Heart left ventricle (tissue), 13 donors: ENCODE data around the gene GPR32.
"Not testable (repeated sequence)": the region's sequence is repeated elsewhere in the genome, so short reads cannot be mapped to it uniquely, and the experiment has no call there.

Source experiments
- POLR2A ChIP-seq, 2 donors: fragments of 450-650 bp; IDR thresholded peaks; one replicate each; pipeline ENCODE4 v1.6.1; 2017; ENCODE audit warnings: antibody characterized with exemption in 2 of 2, mild to moderate bottlenecking in 2 of 2, moderate library complexity in 2 of 2
- TF ChIP-seq, protein P1 (sequence below), 12 donors: fragments of 200-600 bp; sonication (generic) in 4 of 12; IDR thresholded peaks; one replicate each; pipeline versions ENCODE4 v1.5.0 to v1.8.0; 2018 to 2022; ENCODE audit warnings: antibody characterized with exemption in 12 of 12, mild to moderate bottlenecking in 5 of 12
- donor health status: ischemic (EF 13 %, LVEDD 7.1; RV severe dilation, severe dysfunction).
- donor health status: DM: no; HTN: yes; CAD: no.
- donor health status: DM: no; HTN: no; CAD: no.
- donor health status: ischemic (EF 25% LVEDD 6.9; RV normal size, moderate dysfunction).
- donor health status: ischemic (EF 25% LVEDD 5.7; RV mildly dilated, moderate dysfunction).
- donor health status: ischemic (EF 35%, LVEDD 5.7; RV mildly dilated, moderate dysfunction).
- donor health status: nonischemic (EF 11% LVEDD 7.7; RV severe dilation, severe dysfunction).
- donor health status: DM: yes; HTN: yes; CAD: no.
- donor health status: PGD.
- donor health status: ischemic (EF 29% LVEDD 5.4; RV normal size, mild dysfunction).
- donor health status: nonischemic (EF 23%, LVEDD 6.1; RV moderate dilation, normal function).

GRCh38 chr19:50773454-50773853 is 3.2 kb downstream of the GPR32 start:
- TF ChIP-seq, protein P1, sequence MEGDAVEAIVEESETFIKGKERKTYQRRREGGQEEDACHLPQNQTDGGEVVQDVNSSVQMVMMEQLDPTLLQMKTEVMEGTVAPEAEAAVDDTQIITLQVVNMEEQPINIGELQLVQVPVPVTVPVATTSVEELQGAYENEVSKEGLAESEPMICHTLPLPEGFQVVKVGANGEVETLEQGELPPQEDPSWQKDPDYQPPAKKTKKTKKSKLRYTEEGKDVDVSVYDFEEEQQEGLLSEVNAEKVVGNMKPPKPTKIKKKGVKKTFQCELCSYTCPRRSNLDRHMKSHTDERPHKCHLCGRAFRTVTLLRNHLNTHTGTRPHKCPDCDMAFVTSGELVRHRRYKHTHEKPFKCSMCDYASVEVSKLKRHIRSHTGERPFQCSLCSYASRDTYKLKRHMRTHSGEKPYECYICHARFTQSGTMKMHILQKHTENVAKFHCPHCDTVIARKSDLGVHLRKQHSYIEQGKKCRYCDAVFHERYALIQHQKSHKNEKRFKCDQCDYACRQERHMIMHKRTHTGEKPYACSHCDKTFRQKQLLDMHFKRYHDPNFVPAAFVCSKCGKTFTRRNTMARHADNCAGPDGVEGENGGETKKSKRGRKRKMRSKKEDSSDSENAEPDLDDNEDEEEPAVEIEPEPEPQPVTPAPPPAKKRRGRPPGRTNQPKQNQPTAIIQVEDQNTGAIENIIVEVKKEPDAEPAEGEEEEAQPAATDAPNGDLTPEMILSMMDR (IDR thresholded peaks at IDR 0.05): not testable (repeated sequence)
- not testable (repeated sequence) for TF ChIP-seq POLR2A (IDR thresholded peaks at IDR 0.05)
